Naive B cell (primary cell): ENCODE data around the gene MLKL. TPM values are rescaled to one million over a fixed set of nuclear protein-coding genes. Genes with fewer than 3 reads are reported as not detected.
"Not testable (repeated sequence)": the region's sequence is repeated elsewhere in the genome, so short reads cannot be mapped to it uniquely, and the experiment has no call there.

ENCODE experiments used
- ATAC-seq, 2 donors: fragments of 150-1000 bp; cut with Tn5 transposase; 2 replicates each; pipeline ENCODE4 v1.10.0; 2021; ENCODE audit warnings: low read depth in 2 of 2, mild to moderate bottlenecking in 2 of 2, moderate library complexity in 2 of 2
- DNase-seq: peaks from one replicate; pipeline ENCODE4 v3.0.0; 2022
- H3K27ac Mint-ChIP-seq, 6 donors: one replicate each; pipeline ENCODE4 v1.8.0; 2020 to 2022; ENCODE audit warnings: mild to moderate bottlenecking in 6 of 6, mixed read lengths in 6 of 6, moderate library complexity in 5 of 6, inconsistent platforms in 2 of 6
- H3K27me3 Mint-ChIP-seq, 3 donors: one replicate each; pipeline ENCODE4 v1.8.0; 2021 to 2022; ENCODE audit warnings: mixed read lengths in 3 of 3, mild to moderate bottlenecking in 1 of 3
- H3K36me3 Mint-ChIP-seq, 2 donors: one replicate each; pipeline ENCODE4 v1.8.0; 2020 to 2022; ENCODE audit warnings: mixed read lengths in 2 of 2, inconsistent platforms in 1 of 2, mild to moderate bottlenecking in 1 of 2
- H3K4me1 Mint-ChIP-seq, 3 donors: one replicate each; pipeline ENCODE4 v1.8.0; 2020 to 2022; ENCODE audit warnings: mixed read lengths in 3 of 3, inconsistent platforms in 1 of 3, mild to moderate bottlenecking in 1 of 3, moderate library complexity in 1 of 3
- H3K4me3 Mint-ChIP-seq, 8 donors: one replicate each; pipeline ENCODE4 v1.8.0; 2020 to 2022; ENCODE audit warnings: mild to moderate bottlenecking in 8 of 8, mixed read lengths in 8 of 8, moderate library complexity in 8 of 8, inconsistent platforms in 2 of 8
- H3K9me3 Mint-ChIP-seq, 7 donors: one replicate each; pipeline ENCODE4 v1.8.0; 2020 to 2022; ENCODE audit warnings: mixed read lengths in 7 of 7, mild to moderate bottlenecking in 5 of 7, inconsistent platforms in 2 of 7, moderate library complexity in 1 of 7
- polyA plus RNA-seq, 6 donors: library from polyadenylated mRNA; unstranded; fragments of 300-500 nt; fragmentation: Illumina TruSeq; gene quantifications; one replicate each; pipeline ENCODE4 v1.2.3, GENCODE V29; 2021; ENCODE audit warnings: low read depth in 6 of 6

MLKL gene
- polyA plus RNA-seq, 6 donors from 2014 or later: 1.7 to 7.6 (median 3.8) TPM

GRCh38 chr16:74668877-74669276 is 31.8 kb downstream of the MLKL start:
- not testable (repeated sequence) for H3K27me3 Mint-ChIP-seq, ATAC-seq, H3K27ac Mint-ChIP-seq, H3K9me3 Mint-ChIP-seq, DNase-seq
- Mint-ChIP-seq H3K4me3 (peak overlapping the region in 3 of 8 donors; percentile 53 to 92 (median 63)), H3K36me3 (peaks cover 7 to 11% of the 10 kb centered on the region in 2 donors), H3K4me1 (peaks cover 14 to 23% (median 15%) of the 10 kb centered on the region in 3 donors)

DNA sequence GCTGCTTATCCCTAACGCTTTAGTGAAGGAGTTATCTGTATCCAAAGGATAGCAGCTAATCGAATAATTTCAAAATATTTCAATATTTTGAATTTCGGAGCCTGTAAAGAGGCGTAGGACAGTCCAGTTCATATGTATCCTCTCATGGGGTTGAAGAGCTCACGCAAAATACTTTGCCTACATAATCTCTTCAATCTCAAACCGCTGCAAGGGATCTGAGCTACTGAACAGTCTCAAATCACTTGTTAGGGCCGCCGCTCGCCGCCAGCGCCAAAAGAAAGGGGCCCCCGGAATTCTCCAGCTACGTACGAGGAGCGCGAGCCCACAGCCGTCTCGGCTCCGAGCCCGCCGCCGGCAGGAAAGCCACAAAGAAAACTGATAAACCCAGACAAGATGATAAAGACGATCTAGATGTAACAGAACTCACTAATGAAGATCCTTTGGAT is 33.4 kb downstream of the MLKL start:
- DNase-seq: peak; percentile 12
- no peak for ATAC-seq
- Mint-ChIP-seq H3K36me3 (peaks cover 0 to 16% of the 10 kb centered on the region in 2 donors), H3K27ac (peak overlapping the region in 3 of 6 donors; percentile 87 to 98 (median 94)), H3K4me1 (peaks cover 18 to 36% (median 28%) of the 10 kb centered on the region in 3 donors), H3K9me3 (no peaks in the 10 kb centered on the region), H3K4me3 (peak overlapping the region; percentile 82 to 97 (median 95)), H3K27me3 (no peaks in the 10 kb centered on the region)

DNA sequence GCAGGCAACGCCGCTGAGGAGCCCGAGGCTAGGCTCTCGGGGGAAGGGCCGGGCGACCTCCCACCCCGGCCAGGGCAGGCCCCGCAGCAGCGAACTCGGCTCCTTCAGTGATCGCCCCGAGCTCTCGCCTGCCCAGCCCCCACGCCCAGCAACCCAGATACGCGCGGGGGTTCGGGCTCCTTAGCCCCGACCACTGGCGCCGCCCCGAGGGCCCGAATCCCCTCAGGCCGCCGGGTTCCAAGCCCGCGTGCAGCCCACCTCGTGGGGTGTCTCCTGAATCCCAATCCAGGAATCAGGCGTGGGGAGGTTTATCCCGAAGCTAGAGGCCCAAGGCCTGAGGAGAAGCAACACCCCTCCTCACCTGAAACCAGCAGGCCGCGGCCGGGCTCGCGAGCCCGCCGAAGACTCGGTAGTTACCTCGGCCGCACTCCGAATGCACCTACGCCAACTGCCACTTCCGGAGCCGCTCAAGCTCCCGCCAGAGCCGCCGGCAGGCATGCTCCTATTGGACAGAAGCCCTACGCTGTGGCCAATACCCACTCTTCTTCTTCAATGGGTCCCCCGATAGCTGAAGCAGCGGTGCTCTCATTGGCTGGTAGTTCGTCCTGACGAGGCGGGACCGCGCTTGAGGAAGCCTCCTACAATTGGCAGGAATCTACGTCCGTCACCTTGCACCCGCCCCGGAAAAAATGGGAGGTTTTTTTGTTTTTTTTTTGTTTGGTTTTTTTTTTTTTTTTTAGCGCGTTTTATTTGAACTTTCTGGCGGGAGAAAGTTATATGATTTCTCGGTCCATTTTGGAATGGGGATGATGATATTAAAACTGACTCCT is 34.0 kb downstream of the MLKL start, which contains the start of gene RFWD3:
TSS of gene RFWD3 (minus strand) at position 453 of the 830 bp plus-strand sequence. CDS start 5,428 bp downstream, outside the sequence.
- H3K27ac Mint-ChIP-seq: peak within 1 kb of the TSS; percentile 87 to 98 (median 94)
- peaks cover 0 to 14% of the 10 kb centered on the region in 2 donors for H3K36me3 Mint-ChIP-seq
- H3K9me3 Mint-ChIP-seq: no peaks in the 10 kb centered on the region
- ATAC-seq (peak; percentile 99), DNase-seq (peak; percentile 96)
- no peaks in the 10 kb centered on the region for H3K27me3 Mint-ChIP-seq
- H3K4me1 Mint-ChIP-seq: peaks cover 20 to 40% (median 31%) of the 10 kb centered on the region in 3 donors
- peak within 1 kb of the TSS; percentile 82 to 97 (median 95) for H3K4me3 Mint-ChIP-seq

- no peak for DNase-seq
- Mint-ChIP-seq H3K27me3 (no peaks in the 10 kb centered on the region), H3K27ac (peak overlapping the region in 4 of 6 donors; percentile 54 to 97 (median 88)), H3K4me1 (peaks cover 20 to 43% (median 33%) of the 10 kb centered on the region in 3 donors), H3K9me3 (no peaks in the 10 kb centered on the region), H3K4me3 (peak overlapping the region; percentile 82 to 97 (median 95)), H3K36me3 (peaks cover 0 to 11% of the 10 kb centered on the region in 2 donors)
- ATAC-seq: no peak
Measured at GRCh38 chr16:74666010-74666421, 34.6 kb downstream of the MLKL start.

DNA sequence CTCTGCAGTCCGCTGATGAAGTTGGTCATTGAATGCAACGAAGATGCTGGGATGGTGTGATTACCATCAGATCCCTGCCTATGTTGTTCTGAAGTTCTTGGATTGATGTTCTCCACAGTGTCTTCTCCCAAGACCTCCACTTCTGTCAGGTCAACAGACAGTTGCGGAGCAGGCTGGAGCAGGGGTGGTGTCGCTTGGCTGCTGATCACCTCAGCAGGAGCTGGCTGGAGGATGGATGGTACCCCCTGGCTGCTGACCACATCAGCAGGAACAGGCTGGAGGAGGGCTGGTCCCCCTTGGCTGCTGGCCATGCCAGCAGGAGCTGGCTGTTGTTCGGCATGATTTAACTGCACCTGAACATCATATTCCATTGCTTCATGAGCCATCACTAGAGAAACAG is 39.6 kb downstream of the MLKL start:
- Mint-ChIP-seq H3K36me3 (peaks cover 0 to 18% of the 10 kb centered on the region in 2 donors), H3K27ac (peak overlapping the region in 1 of 6 donors; percentile 76), H3K4me1 (peaks cover 34 to 79% (median 61%) of the 10 kb centered on the region in 3 donors), H3K9me3 (no peaks in the 10 kb centered on the region), H3K4me3 (peak overlapping the region in 1 of 8 donors; percentile 35), H3K27me3 (no peaks in the 10 kb centered on the region)
- DNase-seq (no peak), ATAC-seq (no peak)

GRCh38 chr16:74660383-74660782 is 40.3 kb downstream of the MLKL start:
- peaks cover 31 to 82% (median 61%) of the 10 kb centered on the region in 3 donors for H3K4me1 Mint-ChIP-seq
- peaks cover 0 to 18% of the 10 kb centered on the region in 2 donors for H3K36me3 Mint-ChIP-seq
- no peak overlapping the region for H3K4me3 Mint-ChIP-seq
- H3K27ac Mint-ChIP-seq: no peak overlapping the region
- DNase-seq: no peak
- ATAC-seq: no peak
- H3K9me3 Mint-ChIP-seq: no peaks in the 10 kb centered on the region
- no peaks in the 10 kb centered on the region for H3K27me3 Mint-ChIP-seq

- Mint-ChIP-seq H3K9me3 (no peaks in the 10 kb centered on the region), H3K27me3 (no peaks in the 10 kb centered on the region), H3K4me3 (peak overlapping the region in 1 of 8 donors; percentile 42), H3K27ac (peak overlapping the region in 1 of 6 donors; percentile 9), H3K36me3 (peaks cover 0 to 18% of the 10 kb centered on the region in 2 donors), H3K4me1 (peaks cover 28 to 78% (median 62%) of the 10 kb centered on the region in 3 donors)
- no peak for DNase-seq
- no peak for ATAC-seq
Measured at GRCh38 chr16:74659041-74659440, 41.6 kb downstream of the MLKL start.

GRCh38 chr16:74657870-74658642 is 42.6 kb downstream of the MLKL start:
- Mint-ChIP-seq H3K4me1 (peaks cover 27 to 74% (median 59%) of the 10 kb centered on the region in 3 donors), H3K27ac (peak overlapping the region in 4 of 6 donors; percentile 45 to 86 (median 54)), H3K36me3 (peaks cover 0 to 13% of the 10 kb centered on the region in 2 donors), H3K9me3 (no peaks in the 10 kb centered on the region), H3K27me3 (no peaks in the 10 kb centered on the region), H3K4me3 (peak overlapping the region in 1 of 8 donors; percentile 28)
- ATAC-seq (no peak), DNase-seq (no peak)

DNA sequence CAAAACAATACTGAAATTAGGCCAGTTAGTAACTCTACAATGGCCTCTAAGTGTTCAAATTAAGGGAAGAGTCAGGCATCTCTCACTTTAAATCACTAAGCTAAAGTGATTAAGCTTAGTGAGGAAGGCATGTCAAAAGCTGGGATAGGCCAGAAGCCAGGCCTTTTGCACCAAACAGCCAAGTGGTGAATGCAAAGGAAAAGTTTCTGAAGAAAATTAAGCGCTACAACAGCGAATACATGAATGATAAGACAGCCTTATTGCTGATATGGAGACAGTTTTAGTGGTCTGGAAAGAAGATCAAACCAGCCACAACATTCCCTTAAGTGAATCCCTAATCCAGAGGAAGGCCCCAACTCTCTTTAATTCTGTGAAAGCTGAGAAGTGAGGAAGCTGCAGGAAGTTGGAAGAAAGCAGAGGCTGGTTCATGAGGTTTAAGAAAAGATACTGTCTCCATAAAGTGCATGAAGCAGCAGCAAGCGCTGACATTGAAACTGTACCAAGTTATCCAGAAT is 46.1 kb downstream of the MLKL start:
- no peak for ATAC-seq
- no peaks in the 10 kb centered on the region for H3K27me3 Mint-ChIP-seq
- peak overlapping the region in 3 of 6 donors; percentile 24 to 49 (median 44) for H3K27ac Mint-ChIP-seq
- H3K9me3 Mint-ChIP-seq: no peaks in the 10 kb centered on the region
- H3K4me3 Mint-ChIP-seq: no peak overlapping the region
- H3K36me3 Mint-ChIP-seq: peaks cover 8 to 11% of the 10 kb centered on the region in 2 donors
- H3K4me1 Mint-ChIP-seq: peaks cover 22 to 59% (median 37%) of the 10 kb centered on the region in 3 donors
- DNase-seq: no peak

- Mint-ChIP-seq H3K27ac (peak overlapping the region in 3 of 6 donors; percentile 20 to 86 (median 34)), H3K4me1 (peaks cover 14 to 42% (median 23%) of the 10 kb centered on the region in 3 donors)
- not testable (repeated sequence) for H3K36me3 Mint-ChIP-seq, H3K4me3 Mint-ChIP-seq, H3K27me3 Mint-ChIP-seq, H3K9me3 Mint-ChIP-seq, DNase-seq, ATAC-seq
Measured at GRCh38 chr16:74652883-74653282, 47.8 kb downstream of the MLKL start.

DNA sequence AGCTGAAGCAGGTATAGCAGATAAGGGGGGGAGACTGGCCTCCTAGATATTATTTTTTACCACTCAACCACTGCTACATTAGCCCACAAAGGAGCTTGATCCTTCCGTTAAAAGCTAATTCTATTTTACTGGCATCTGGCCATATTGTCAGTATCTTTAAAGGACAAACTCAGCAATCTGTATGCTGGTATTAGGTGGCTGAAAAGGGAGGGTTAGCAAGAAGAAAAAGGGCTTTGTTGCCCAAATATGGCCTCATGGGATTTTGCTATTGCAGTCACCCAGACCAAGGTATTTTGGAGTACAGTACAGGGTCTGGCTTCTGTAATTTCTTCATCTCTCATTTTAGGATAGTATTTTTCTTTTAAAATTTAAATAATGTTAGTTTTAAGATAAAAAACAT is 48.4 kb downstream of the MLKL start:
- Mint-ChIP-seq H3K9me3 (no peaks in the 10 kb centered on the region), H3K36me3 (peaks cover 5 to 8% of the 10 kb centered on the region in 2 donors), H3K4me3 (no peak overlapping the region), H3K27me3 (no peaks in the 10 kb centered on the region), H3K4me1 (peaks cover 13 to 37% (median 23%) of the 10 kb centered on the region in 3 donors), H3K27ac (peak overlapping the region in 2 of 6 donors; percentile 67 to 79)
- DNase-seq (no peak), ATAC-seq (no peak)

GRCh38 chr16:74651841-74652240 is 48.8 kb downstream of the MLKL start:
- H3K4me1 Mint-ChIP-seq: peaks cover 11 to 33% (median 20%) of the 10 kb centered on the region in 3 donors
- no peaks in the 10 kb centered on the region for H3K9me3 Mint-ChIP-seq
- H3K36me3 Mint-ChIP-seq: peaks cover 5 to 8% of the 10 kb centered on the region in 2 donors
- no peak for DNase-seq
- H3K4me3 Mint-ChIP-seq: no peak overlapping the region
- ATAC-seq: no peak
- peak overlapping the region in 2 of 6 donors; percentile 67 to 79 for H3K27ac Mint-ChIP-seq
- no peaks in the 10 kb centered on the region for H3K27me3 Mint-ChIP-seq
